Stimulated activated CD4-positive, alpha-beta T cell treated with anti-CD3 and anti-CD28 coated beads, Interleukin-1b, Interleukin-23, amount 100 ng/mL, for 48 hours (primary cell): Measurements from ENCODE around the gene AFF1.
"Not testable (repeated sequence)": the region's sequence is repeated elsewhere in the genome, so short reads cannot be mapped to it uniquely, and the experiment has no call there.

Experiments
- DNase-seq: peaks from one replicate; pipeline ENCODE4 v3.0.0-alpha.2; 2020

The AFF1 gene

GRCh38 chr4:87037171-87037570 is 102.4 kb downstream of the AFF1 start:
- not testable (repeated sequence) for DNase-seq

DNA sequence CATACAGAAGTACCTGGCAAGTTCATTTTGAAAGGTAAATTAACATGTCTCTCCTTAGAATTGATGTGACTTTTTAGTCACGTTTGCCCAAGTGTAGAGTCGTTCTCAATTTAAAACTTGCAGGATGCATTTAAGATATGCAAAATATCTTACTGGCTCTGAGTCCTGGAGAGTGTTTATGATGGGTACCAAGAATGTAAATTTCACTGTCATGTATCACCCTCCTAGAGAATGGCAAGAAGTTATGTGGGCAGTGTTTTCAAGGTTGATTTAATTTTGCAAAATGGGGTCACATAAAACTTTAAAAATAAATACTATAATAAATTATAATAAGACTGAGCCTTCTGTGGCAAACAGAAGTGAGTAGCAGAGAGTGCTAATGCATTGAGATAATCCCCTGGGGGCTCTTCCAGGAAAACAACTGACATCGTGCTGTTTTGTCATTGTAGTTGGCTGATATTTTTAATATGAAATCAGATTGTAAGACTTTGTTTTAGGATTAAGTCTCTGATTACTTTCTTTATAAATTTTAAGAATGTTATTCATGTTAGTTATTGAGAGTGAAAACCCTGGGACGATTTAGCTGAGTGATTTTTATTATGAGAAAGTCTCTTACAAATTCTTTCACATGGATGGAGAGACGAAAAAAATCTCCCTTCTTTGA is 103.0 kb downstream of the AFF1 start:
- no peak for DNase-seq

DNA sequence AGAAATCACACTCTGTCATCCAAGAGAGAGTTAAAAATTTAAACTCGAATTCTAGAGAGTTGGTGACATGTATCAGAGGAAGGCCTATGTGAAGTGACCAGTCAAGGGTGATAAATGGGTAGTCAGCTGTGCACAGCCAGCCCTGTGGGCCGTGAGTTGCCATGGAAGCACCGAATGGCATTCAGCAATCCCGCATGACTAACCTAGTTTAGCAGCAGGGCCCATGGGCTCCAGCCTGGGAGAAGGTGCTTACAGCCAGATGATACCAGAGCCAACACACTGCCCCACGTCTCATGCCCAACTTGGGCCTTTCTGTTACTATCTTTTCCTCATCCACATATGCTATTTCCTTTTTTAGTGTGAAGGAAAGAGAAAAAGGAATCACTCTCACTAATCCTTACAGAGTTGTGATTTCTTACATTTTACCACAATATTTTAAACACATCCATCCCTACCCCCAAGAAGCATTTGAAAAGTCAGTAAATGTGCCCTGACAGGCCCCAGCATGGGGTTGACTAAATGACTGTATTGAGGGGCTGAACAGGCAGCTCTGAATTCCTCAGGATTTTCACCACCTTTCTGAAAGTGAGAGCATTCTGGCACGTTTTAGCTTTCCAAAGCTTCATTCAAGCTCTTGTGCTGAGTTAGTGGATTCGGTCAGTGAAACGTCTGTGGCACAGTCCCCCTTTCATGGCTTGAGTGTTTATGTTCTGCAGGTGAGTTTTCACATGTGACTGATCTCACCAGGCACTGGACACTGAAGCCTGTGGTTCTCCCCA is 104.2 kb downstream of the AFF1 start:
- DNase-seq, result no peak

DNA sequence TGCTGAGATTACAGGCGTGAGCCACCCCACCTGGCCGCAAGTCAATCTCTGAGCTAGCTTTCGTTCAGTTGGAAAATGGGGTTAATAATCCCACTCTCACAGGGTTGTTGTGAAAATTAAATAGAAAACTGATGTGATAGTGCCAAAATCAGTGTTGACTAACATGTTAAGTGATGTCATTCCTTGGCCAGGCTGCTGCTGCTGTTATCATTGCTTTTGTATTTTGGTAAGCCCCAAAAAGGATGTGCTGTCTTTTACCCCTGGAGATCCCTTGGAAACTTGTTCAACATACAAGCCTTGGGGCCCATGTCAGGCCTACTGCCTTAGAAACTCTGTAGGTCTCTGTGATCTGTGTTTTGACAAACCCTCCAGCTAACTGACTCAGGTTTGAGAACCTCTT is 106.3 kb downstream of the AFF1 start:
- DNase-seq, result no peak

GRCh38 chr4:87042221-87042620 is 107.4 kb downstream of the AFF1 start:
- no peak for DNase-seq

- DNase-seq, result no peak
These were observed 108.4 kb downstream of the AFF1 start for GRCh38 chr4:87042986-87043820.

DNA sequence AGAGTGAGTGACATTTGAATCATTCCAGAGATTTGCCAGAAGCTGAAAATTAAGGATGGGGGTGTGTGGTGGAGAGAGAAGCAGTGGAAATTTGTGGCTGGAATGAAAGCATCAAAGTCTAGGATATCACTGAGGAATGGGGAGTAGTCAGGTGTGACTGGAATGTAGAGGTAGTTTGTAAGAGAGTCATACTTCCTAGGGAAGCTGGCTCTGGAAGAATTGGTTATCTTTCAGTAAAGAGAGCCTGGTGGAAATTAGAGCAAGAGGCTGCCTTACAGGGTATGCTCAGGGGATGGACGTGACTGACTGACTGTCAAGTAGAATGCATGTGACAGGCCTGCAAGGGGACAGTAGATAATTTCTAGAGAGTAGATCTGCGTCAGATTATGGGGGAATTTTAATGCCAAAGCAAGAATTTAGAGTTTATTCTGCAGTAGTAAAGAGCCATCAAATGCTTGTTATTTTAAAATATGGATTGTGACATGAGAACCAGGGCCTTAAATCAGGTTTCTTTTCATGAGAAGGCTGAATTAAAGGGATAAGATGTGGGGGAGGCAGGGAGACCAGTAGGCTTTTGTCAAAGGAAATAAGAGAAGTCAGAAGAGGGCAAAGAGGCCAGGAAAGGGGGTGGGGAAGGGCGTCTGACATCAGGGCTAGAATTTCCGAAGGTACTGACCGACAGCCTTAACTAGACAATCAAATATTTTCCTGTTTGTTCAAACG is 109.9 kb downstream of the AFF1 start:
- no peak for DNase-seq

- DNase-seq, result no peak
These were observed 110.4 kb downstream of the AFF1 start for GRCh38 chr4:87045234-87045558.

DNA sequence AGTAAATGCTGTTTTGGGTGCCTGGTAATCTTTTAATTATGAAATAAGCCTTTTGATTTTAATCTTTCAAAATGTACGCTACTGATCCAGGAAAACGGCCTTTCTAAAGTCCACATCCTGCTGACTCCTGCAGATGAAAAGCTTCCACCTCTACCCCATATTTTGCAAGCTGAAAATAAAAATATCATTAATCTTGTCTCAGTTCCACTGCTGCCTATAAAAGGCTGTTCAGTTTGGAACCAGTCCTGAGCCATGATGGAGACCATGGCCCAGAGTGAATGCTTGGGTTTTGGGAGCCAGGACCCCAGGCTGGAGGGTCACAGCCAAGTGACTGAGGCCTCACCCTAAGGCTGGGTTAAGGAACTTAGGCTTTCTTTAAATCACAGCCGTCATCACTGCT is 110.8 kb downstream of the AFF1 start:
- DNase-seq, result no peak

DNA sequence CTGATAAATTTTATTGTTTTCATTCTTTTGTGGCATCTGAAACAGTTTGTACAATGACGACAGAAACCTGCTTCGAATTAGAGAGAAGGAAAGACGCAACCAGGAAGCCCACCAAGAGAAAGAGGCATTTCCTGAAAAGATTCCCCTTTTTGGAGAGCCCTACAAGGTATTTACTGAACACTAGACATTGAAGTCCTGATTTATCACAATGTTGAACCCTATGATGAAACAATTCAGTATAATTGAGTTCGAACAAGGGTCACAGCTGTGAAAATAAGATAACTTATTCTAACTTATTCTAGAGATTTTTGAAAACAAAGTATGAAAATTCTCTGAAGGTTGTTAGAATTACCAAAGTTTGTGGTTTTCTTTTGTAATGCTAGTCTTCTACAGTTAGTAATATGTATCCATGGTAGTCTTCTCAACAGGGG is 111.3 kb downstream of the AFF1 start:
- DNase-seq, result no peak

GRCh38 chr4:87047281-87047798 is 112.5 kb downstream of the AFF1 start:
- DNase-seq, result no peak

- no peak for DNase-seq
These were observed 114.7 kb downstream of the AFF1 start for GRCh38 chr4:87049508-87049907.

DNA sequence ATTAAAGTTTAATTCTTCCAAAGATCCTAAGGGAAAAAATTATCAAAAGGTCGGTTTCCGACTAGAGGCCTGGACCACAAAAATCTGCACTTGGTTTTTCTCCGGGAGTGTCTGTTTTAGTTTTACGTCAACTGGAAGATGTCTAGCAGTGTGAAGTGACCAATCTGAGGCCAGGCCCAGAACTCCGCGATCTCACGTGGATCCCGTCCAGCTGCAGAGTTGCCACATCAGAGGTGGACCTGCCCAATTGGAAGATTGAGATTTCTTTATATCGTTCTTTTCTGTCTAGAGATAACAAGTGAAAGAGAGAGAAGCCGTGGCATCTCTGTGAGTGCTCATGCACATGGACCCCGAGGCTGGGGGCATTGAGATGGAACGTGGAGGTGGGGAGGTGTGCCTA is 115.8 kb downstream of the AFF1 start:
- no peak for DNase-seq

GRCh38 chr4:87051121-87051713 is 116.4 kb downstream of the AFF1 start:
- no peak for DNase-seq

- no peak for DNase-seq
These were observed 117.8 kb downstream of the AFF1 start for GRCh38 chr4:87052615-87053014.

DNA sequence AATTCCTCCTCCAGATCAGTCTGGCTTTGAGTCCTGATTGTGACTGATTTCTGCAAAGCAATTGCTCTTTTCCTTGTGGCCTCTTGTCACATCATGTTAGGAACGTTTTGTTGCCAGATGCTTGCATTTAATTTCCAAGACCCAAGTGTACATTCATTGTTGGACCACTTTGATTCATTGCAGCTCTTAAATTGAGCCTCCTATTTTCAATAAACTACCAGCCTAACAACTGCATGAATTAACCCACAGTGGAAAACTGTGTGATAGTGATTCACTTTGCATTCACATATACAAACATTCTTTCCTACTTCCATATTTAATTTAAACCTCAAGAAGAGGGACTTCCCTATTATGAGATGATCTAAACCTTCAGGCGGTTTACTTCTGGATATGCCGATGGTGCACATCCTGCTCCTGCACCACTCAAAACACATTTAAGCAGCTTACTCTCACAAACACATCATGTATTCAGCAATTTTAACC is 118.4 kb downstream of the AFF1 start:
- DNase-seq, result no peak

DNA sequence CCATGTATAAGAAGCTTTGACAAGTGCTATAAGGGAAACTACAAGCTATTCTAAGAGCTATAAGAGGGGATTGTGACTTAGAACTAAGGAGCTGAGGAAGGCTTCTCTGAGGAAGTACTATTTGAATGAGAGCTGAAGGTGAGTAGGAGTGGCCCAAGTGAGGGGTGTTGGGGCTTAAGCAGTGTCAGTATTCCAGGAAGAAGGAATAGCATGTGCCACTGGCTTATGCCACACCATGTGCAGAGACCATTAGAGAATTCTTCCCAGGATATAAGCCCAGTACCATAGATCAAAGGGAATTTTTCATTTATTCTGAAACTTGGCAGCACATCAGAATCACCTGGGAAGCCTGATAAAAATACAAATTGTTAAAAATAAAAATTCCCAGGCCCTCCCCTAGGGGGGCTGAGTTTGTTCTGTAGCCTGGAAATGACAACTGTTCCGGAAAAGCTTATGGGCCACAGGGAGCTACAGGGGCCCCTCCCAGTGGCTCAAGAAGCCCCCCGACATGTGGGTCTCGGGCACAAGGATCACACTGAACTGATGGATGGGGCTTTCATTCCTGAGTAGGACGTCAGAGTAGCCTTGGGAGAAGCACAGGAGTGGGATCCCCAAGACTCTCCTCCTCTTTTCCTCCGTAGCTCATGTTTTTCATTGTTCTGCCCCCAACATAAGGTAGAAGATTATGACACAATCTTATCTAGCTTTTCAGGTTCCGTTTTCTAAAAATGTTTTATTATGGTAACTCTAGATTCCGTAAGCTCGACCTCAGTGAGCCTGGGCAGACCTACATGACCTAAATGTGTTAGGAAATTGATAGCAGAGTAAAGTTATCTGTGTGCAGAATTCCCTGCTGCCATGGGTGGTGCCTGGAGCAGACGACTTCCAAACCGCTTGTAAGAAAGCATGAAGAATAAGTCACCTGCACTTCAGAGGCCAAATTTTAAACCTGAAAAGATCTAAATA is 119.3 kb downstream of the AFF1 start:
- no peak for DNase-seq

- no peak for DNase-seq
These were observed 120.1 kb downstream of the AFF1 start for GRCh38 chr4:87054900-87055299.

- DNase-seq, result no peak
These were observed 120.5 kb downstream of the AFF1 start for GRCh38 chr4:87055311-87055710.

- DNase-seq, result no peak
These were observed 122.1 kb downstream of the AFF1 start for GRCh38 chr4:87056881-87057280.

DNA sequence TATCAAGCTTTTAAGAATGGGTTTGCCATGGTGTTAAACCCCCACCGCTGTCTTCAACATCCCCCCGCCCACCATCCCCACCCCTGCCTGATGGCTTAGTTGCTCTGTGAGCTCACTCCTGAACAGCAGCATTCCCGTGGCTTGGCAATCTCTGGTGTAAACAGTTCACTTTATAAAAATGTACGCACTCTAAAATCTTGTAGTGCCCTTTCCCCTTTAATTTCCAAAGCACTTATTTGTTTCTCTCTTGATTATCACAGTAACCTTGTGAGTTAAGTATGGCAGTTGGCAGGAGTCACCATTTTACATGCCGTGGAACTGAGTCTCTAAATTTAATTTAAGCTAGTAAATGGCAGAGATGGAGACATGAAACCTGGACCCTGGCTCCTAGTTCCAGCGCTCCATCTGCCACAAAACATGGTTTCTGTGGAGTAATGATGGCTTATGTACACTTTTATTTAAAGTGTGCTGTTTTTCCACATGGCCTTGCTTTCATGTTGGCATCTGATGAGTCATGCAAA is 123.1 kb downstream of the AFF1 start:
- no peak for DNase-seq
